Fibroblast of lung (primary cell): ENCODE data around the gene PCDH20. TPM values are rescaled to one million over a fixed set of nuclear protein-coding genes. Genes with fewer than 3 reads are reported as not detected.
"Not testable (repeated sequence)": the region's sequence is repeated elsewhere in the genome, so short reads cannot be mapped to it uniquely, and the experiment has no call there.

Experiments used
- DNase-seq, 2 donors: peaks; one replicate each; pipeline versions ENCODE4 v3.0.0 to v3.0.0-alpha.2; 2010; ENCODE audit warnings: low read depth in 2 of 2
- H2AFZ ChIP-seq: 2 replicates; pipeline ENCODE4 v1.5.1; 2012; ENCODE audit warnings: low read length, control low read depth, inconsistent platforms
- H3K27ac ChIP-seq: 2 replicates; pipeline ENCODE4 v1.5.1; 2011; ENCODE audit warnings: low read length, control low read depth; ENCODE audit not compliant: insufficient read depth
- H3K27me3 ChIP-seq: 2 replicates; pipeline ENCODE4 v1.5.1; 2011; ENCODE audit warnings: mild to moderate bottlenecking, low read length; ENCODE audit not compliant: control insufficient read depth, insufficient read depth
- H3K36me3 ChIP-seq: 2 replicates; pipeline ENCODE4 v1.5.1; 2011; ENCODE audit warnings: low read length; ENCODE audit not compliant: control insufficient read depth, insufficient read depth
- H3K4me1 ChIP-seq: 2 replicates; pipeline ENCODE4 v1.5.1; 2011; ENCODE audit warnings: low read length; ENCODE audit not compliant: control insufficient read depth, insufficient read depth; ENCODE audit errors: extremely low read depth
- H3K4me2 ChIP-seq: 2 replicates; pipeline ENCODE4 v1.5.1; 2011; ENCODE audit warnings: low read length, control low read depth; ENCODE audit not compliant: insufficient read depth; ENCODE audit errors: extremely low read depth
- H3K4me3 ChIP-seq, 4 experiments: fragments of 200-600 bp in 1 of 4; sonication (generic) in 1 of 4; replicated peaks in 1 of 4; 2 replicates each; pipeline ENCODE4 v1.5.1; 2011 to 2016; ENCODE audit warnings: low read length in 4 of 4, low read depth in 3 of 4, mild to moderate bottlenecking in 3 of 4, control low read depth in 2 of 4, inconsistent platforms in 1 of 4, mixed read lengths in 1 of 4; ENCODE audit not compliant: insufficient read depth in 1 of 4; ENCODE audit errors: control extremely low read depth in 1 of 4
- H3K79me2 ChIP-seq: 2 replicates; pipeline ENCODE4 v1.5.1; 2012; ENCODE audit warnings: mild to moderate bottlenecking, low read length, inconsistent platforms; ENCODE audit not compliant: control insufficient read depth, insufficient read depth
- H3K9ac ChIP-seq: 2 replicates; pipeline ENCODE4 v1.5.1; 2011; ENCODE audit warnings: mild to moderate bottlenecking, low read length, control low read depth; ENCODE audit not compliant: insufficient read depth
- H3K9me3 ChIP-seq: 2 replicates; pipeline ENCODE4 v1.5.1; 2012; ENCODE audit warnings: low read depth, low read length; ENCODE audit not compliant: control insufficient read depth, insufficient read depth
- H4K20me1 ChIP-seq: 2 replicates; pipeline ENCODE4 v1.5.1; 2011; ENCODE audit warnings: low read length; ENCODE audit not compliant: control insufficient read depth, insufficient read depth; ENCODE audit errors: extremely low read depth
- CTCF ChIP-seq, 2 donors: IDR thresholded peaks in 1 of 2; conservative IDR thresholded peaks in 1 of 2; 1 replicate in 1 of 2; 2 replicates in 1 of 2; pipeline ENCODE4 v1.5.1; 2011 to 2012; ENCODE audit warnings: low read length in 2 of 2, control low read depth in 1 of 2, inconsistent platforms in 1 of 2, low read depth in 1 of 2, mild to moderate bottlenecking in 1 of 2
- EZH2 ChIP-seq: IDR thresholded peaks from 2 replicates; pipeline ENCODE4 v1.5.1; 2012; ENCODE audit warnings: low read length, control low read depth, mild to moderate bottlenecking; ENCODE audit errors: missing control alignments
- polyA plus RNA-seq, 2 donors: library from polyadenylated mRNA; depleted of rRNA in 1 of 2; stranded (reverse) in 1 of 2; unstranded in 1 of 2; fragments of >200 nt; gene quantifications; 2 replicates each; pipeline ENCODE4 v1.2.1, GENCODE V29; 2011 to 2012; ENCODE audit warnings: missing spikeins in 1 of 2
- total RNA-seq: library from RNA; depleted of rRNA; stranded (reverse); fragments of >200 nt; gene quantifications from 2 replicates; pipeline ENCODE4 v1.2.1, GENCODE V29; 2014

Gene PCDH20
- total and polyA plus RNA-seq, 2 donors (not counting 1 experiment from before 2014, with no cell fraction given) = not detected

DNA sequence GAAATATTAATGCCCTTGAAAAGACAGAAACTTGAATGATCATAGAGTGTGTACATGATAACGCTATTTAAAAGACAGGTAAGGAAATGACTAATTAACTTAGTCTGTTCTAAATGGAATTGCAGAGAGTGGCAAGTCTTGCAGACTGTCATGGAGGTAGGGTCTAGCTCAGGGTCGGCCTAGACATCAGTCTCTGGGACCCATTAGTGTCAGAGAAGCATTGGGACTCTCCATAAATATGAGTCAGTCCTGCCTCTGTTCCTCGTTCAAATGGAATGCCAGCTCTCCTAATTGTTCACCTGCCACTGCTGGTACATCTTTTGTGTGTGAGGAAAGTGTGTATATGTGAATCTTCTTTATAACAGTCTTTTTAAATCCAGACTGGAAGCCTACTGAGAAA lies 28.0 kb downstream of the PCDH20 start:
- no peaks in the 10 kb centered on the region for H4K20me1 ChIP-seq
- no peak overlapping the region for H3K9ac ChIP-seq
- H3K27me3 ChIP-seq = no peaks in the 10 kb centered on the region
- no peak for DNase-seq
- no peak overlapping the region for H3K4me2 ChIP-seq
- TF ChIP-seq EZH2 (no peak), CTCF (conservative IDR thresholded peaks at IDR 0.05 in 1 of 2, IDR thresholded peaks at IDR 0.05 in 1 of 2; ENCODE audit: low read depth in 1 of 2, low read length in 2 of 2) (no peak)
- no peak overlapping the region for H3K27ac ChIP-seq
- no peaks in the 10 kb centered on the region for H3K9me3 ChIP-seq
- H3K4me3 ChIP-seq = no peak overlapping the region
- H3K4me1 ChIP-seq = no peaks in the 10 kb centered on the region
- no peak overlapping the region for H2AFZ ChIP-seq
- no peaks in the 10 kb centered on the region for H3K36me3 ChIP-seq
- H3K79me2 ChIP-seq = no peaks in the 10 kb centered on the region

DNA sequence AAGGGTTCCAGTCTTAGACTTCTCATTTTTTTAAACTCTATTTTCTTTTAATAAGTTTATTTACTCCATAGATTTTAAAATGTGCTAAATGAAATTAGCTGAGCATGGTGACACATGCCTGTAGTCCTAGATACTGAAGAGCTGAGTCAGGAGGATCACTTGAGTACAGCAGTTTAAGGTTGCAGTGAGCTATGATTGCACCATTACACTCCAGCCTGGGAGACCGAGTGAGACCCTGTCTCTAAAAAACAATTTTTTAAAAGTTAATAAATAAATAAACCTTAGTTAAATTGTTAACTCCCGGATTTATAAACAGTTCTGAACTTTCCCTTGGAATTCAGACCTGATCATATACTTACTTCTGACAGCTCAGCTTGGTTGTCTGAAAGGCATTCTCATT lies 32.5 kb downstream of the PCDH20 start:
- Histone ChIP-seq H3K9me3 (no peaks in the 10 kb centered on the region), H3K27me3 (no peaks in the 10 kb centered on the region), H3K79me2 (no peaks in the 10 kb centered on the region), H3K36me3 (no peaks in the 10 kb centered on the region), H4K20me1 (no peaks in the 10 kb centered on the region), H2AFZ (no peak overlapping the region), H3K4me2 (no peak overlapping the region), H3K27ac (no peak overlapping the region), H3K9ac (no peak overlapping the region), H3K4me1 (no peaks in the 10 kb centered on the region), H3K4me3 (no peak overlapping the region)
- TF ChIP-seq EZH2 (no peak), CTCF (conservative IDR thresholded peaks at IDR 0.05 in 1 of 2, IDR thresholded peaks at IDR 0.05 in 1 of 2; ENCODE audit: low read depth in 1 of 2, low read length in 2 of 2) (no peak)
- DNase-seq = no peak

DNA sequence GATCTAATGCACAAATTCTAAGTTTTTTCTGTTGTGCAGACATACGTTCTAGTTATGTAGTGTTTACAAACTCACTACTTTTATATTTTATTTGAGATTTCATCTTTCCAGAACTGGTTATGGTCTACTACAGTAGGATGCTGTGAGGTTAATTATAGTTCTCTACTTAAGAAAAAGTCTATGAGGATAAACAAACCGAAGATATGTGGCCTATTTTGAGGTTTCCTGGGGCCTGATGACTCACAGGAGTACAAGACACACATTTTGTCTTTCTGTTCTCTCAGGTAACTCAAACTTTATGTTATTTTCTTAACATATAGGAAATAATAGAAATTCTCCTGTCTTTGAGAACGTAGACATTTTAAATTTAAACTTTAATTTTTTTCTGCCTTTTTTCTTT lies 45.1 kb downstream of the PCDH20 start:
- no peak overlapping the region for H2AFZ ChIP-seq
- H3K4me3 ChIP-seq = no peak overlapping the region
- H3K36me3 ChIP-seq = no peaks in the 10 kb centered on the region
- no peaks in the 10 kb centered on the region for H4K20me1 ChIP-seq
- no peaks in the 10 kb centered on the region for H3K4me1 ChIP-seq
- H3K9me3 ChIP-seq = no peaks in the 10 kb centered on the region
- no peaks in the 10 kb centered on the region for H3K79me2 ChIP-seq
- H3K4me2 ChIP-seq = no peak overlapping the region
- H3K27ac ChIP-seq = no peak overlapping the region
- no peaks in the 10 kb centered on the region for H3K27me3 ChIP-seq
- H3K9ac ChIP-seq = no peak overlapping the region
- DNase-seq = no peak
- TF ChIP-seq CTCF (conservative IDR thresholded peaks at IDR 0.05 in 1 of 2, IDR thresholded peaks at IDR 0.05 in 1 of 2; ENCODE audit: low read depth in 1 of 2, low read length in 2 of 2) (no peak), EZH2 (no peak)

- not testable (repeated sequence) for DNase-seq, H3K79me2 ChIP-seq, H3K27ac ChIP-seq, H3K27me3 ChIP-seq, H3K36me3 ChIP-seq, H3K4me1 ChIP-seq, H3K4me3 ChIP-seq, H3K4me2 ChIP-seq, H3K9ac ChIP-seq, H2AFZ ChIP-seq, H3K9me3 ChIP-seq, H4K20me1 ChIP-seq
Measured at GRCh38 chr13:61364690-61365089, 51.0 kb downstream of the PCDH20 start.
